Measurements from ENCODE around the gene GARRE1.
"Not testable (repeated sequence)": the region's sequence is repeated elsewhere in the genome, so short reads cannot be mapped to it uniquely, and the experiment has no call there.

GRCh38 chr19:34253167-34253566, 1.2 kb upstream of the GARRE1 start:
- not testable (repeated sequence) for TF ChIP-seq CTCF, POLR2A (IDR thresholded peaks at IDR 0.05)

Measured in adrenal gland (tissue), 5 donors.